ENCODE data around the gene RFX2. TPM values are rescaled to one million over a fixed set of nuclear protein-coding genes. Genes with fewer than 3 reads are reported as not detected.
"Not testable (repeated sequence)": the region's sequence is repeated elsewhere in the genome, so short reads cannot be mapped to it uniquely, and the experiment has no call there.

Gene RFX2
- total RNA-seq, 3 donors from 2014 or later, result 6.1 to 16.2 (median 9.2) TPM

- Histone ChIP-seq H3K27ac (no peak overlapping the region), H3K36me3 (no peaks in the 10 kb centered on the region), H3K27me3 (no peaks in the 10 kb centered on the region), H3K4me1 (no peaks in the 10 kb centered on the region), H3K4me3 (no peak overlapping the region), H3K9me3 (no peaks in the 10 kb centered on the region)
- no peak for DNase-seq (ENCODE audit: low spot score in 2 of 2)
- intact Hi-C loops (cut with DNase I; ENCODE audit: low total_unique reads), result loop anchor here (2.0 kb wide), 1 partner anchor 15 kb away; no protein-coding TSS in a partner anchor
- TF ChIP-seq CTCF (IDR thresholded peaks at IDR 0.05) (no peak), POLR2A (IDR thresholded peaks at IDR 0.05) (no peak), POLR2AphosphoS5 (IDR thresholded peaks at IDR 0.05) (no peak)
Observed at GRCh38 chr19:6115992-6116391, 5.7 kb upstream of the RFX2 start.

GRCh38 chr19:6113616-6114188, 3.4 kb upstream of the RFX2 start:
- intact Hi-C loops (cut with DNase I; ENCODE audit: low total_unique reads), result loop anchor here (2.0 to 5.0 kb wide), 2 partner anchors 13 to 51 kb away; no protein-coding TSS in a partner anchor
- Histone ChIP-seq H3K4me1 (peaks cover 0 to 9% of the 10 kb centered on the region in 2 donors), H3K27ac (no peak overlapping the region), H3K36me3 (no peaks in the 10 kb centered on the region), H3K4me3 (no peak overlapping the region), H3K9me3 (no peaks in the 10 kb centered on the region), H3K27me3 (no peaks in the 10 kb centered on the region)
- DNase-seq (ENCODE audit: low spot score in 2 of 2), result no peak
- no peak for TF ChIP-seq POLR2AphosphoS5 (IDR thresholded peaks at IDR 0.05)
- no peak for TF ChIP-seq POLR2A (IDR thresholded peaks at IDR 0.05)
- no peak for TF ChIP-seq CTCF (IDR thresholded peaks at IDR 0.05)

GRCh38 chr19:6109947-6110346, 353 bp downstream of the RFX2 start:
- DNase-seq (ENCODE audit: low spot score in 2 of 2), result no peak
- intact Hi-C loops (cut with DNase I; ENCODE audit: low total_unique reads), result loop anchor here (5.0 kb wide), 1 partner anchor 48 kb away; no protein-coding TSS in a partner anchor
- Histone ChIP-seq H3K27me3 (no peaks in the 10 kb centered on the region), H3K4me3 (peak overlapping the region; percentile 78), H3K9me3 (no peaks in the 10 kb centered on the region), H3K4me1 (peaks cover 0 to 9% of the 10 kb centered on the region in 2 donors), H3K27ac (peak overlapping the region; percentile 83 to 87), H3K36me3 (no peaks in the 10 kb centered on the region)
- no peak for TF ChIP-seq CTCF (IDR thresholded peaks at IDR 0.05)
- no peak for TF ChIP-seq POLR2A (IDR thresholded peaks at IDR 0.05)
- TF ChIP-seq POLR2AphosphoS5 (IDR thresholded peaks at IDR 0.05), result no peak

GRCh38 chr19:6108721-6109633, 1.3 kb downstream of the RFX2 start:
- Histone ChIP-seq H3K4me3 (peak overlapping the region; percentile 78), H3K4me1 (peaks cover 0 to 9% of the 10 kb centered on the region in 2 donors), H3K36me3 (no peaks in the 10 kb centered on the region), H3K27ac (peak overlapping the region; percentile 83 to 87), H3K27me3 (no peaks in the 10 kb centered on the region), H3K9me3 (no peaks in the 10 kb centered on the region)
- intact Hi-C loops (cut with DNase I; ENCODE audit: low total_unique reads), result no loop called here
- TF ChIP-seq POLR2A (IDR thresholded peaks at IDR 0.05) (no peak), CTCF (IDR thresholded peaks at IDR 0.05) (no peak), POLR2AphosphoS5 (IDR thresholded peaks at IDR 0.05) (peak; percentile 40 to 80 (median 73))
- peak; percentile 60 to 68 for DNase-seq (ENCODE audit: low spot score in 2 of 2)

GRCh38 chr19:6106643-6107294, 3.5 kb downstream of the RFX2 start:
- H3K27me3 ChIP-seq; H3K36me3 ChIP-seq; H3K27ac ChIP-seq; H3K4me1 ChIP-seq; DNase-seq (ENCODE audit: low spot score in 2 of 2); H3K4me3 ChIP-seq; H3K9me3 ChIP-seq; intact Hi-C loops (cut with DNase I; ENCODE audit: low total_unique reads): not testable (repeated sequence)

Measured in breast epithelium (tissue), 4 donors.